ENCODE data around the gene OTOA.
"Not testable (repeated sequence)": the region's sequence is repeated elsewhere in the genome, so short reads cannot be mapped to it uniquely, and the experiment has no call there.

Gene OTOA

GRCh38 chr16:21659124-21659523 is 4.6 kb upstream of the OTOA start:
- Histone ChIP-seq H3K4me2 (peak overlapping the region; percentile 65), H3K4me3 (peak overlapping the region; percentile 16; the same call in 1 of the 2 replicates), H3K27ac (peak overlapping the region; percentile 58), H3K9me3 (no peaks in the 10 kb centered on the region), H3K27me3 (peaks cover 15% of the 10 kb centered on the region; the same call in 1 of the 2 replicates), H3K4me1 (peaks cover 77% of the 10 kb centered on the region), H3K36me3 (peaks cover 15% of the 10 kb centered on the region), H3K9ac (no peak overlapping the region), H4K20me1 (no peaks in the 10 kb centered on the region)
- no peak for TF ChIP-seq Cebpa-rat (IDR thresholded peaks at IDR 0.05)

GRCh38 chr16:21664801-21665492 is 1.2 kb downstream of the OTOA start:
- H3K36me3 ChIP-seq = no peaks in the 10 kb centered on the region
- no peak overlapping the region for H3K9ac ChIP-seq
- no peaks in the 10 kb centered on the region for H3K9me3 ChIP-seq
- H3K27ac ChIP-seq = no peak overlapping the region
- H3K27me3 ChIP-seq = peaks cover 32% of the 10 kb centered on the region; the same call in 1 of the 2 replicates
- H4K20me1 ChIP-seq = no peaks in the 10 kb centered on the region
- TF ChIP-seq Cebpa-rat (IDR thresholded peaks at IDR 0.05) = no peak
- H3K4me2 ChIP-seq = peak overlapping the region; percentile 3; the same call in 1 of the 2 replicates
- peaks cover 59% of the 10 kb centered on the region for H3K4me1 ChIP-seq
- H3K4me3 ChIP-seq = no peak overlapping the region

GRCh38 chr16:21666772-21667171 is 3.0 kb downstream of the OTOA start:
- Histone ChIP-seq H3K4me1 (peaks cover 41% of the 10 kb centered on the region), H4K20me1 (no peaks in the 10 kb centered on the region), H3K27ac (no peak overlapping the region), H3K4me3 (no peak overlapping the region), H3K27me3 (peaks cover 32% of the 10 kb centered on the region; the same call in 1 of the 2 replicates), H3K4me2 (peak overlapping the region; percentile 29), H3K9ac (no peak overlapping the region), H3K36me3 (no peaks in the 10 kb centered on the region), H3K9me3 (no peaks in the 10 kb centered on the region)
- no peak for TF ChIP-seq Cebpa-rat (IDR thresholded peaks at IDR 0.05)

GRCh38 chr16:21667575-21667974 is 3.8 kb downstream of the OTOA start:
- Histone ChIP-seq H3K9me3 (no peaks in the 10 kb centered on the region), H3K4me2 (no peak overlapping the region), H3K27ac (no peak overlapping the region), H4K20me1 (no peaks in the 10 kb centered on the region), H3K4me1 (peaks cover 33% of the 10 kb centered on the region), H3K4me3 (no peak overlapping the region), H3K27me3 (peaks cover 32% of the 10 kb centered on the region; the same call in 1 of the 2 replicates), H3K9ac (no peak overlapping the region), H3K36me3 (no peaks in the 10 kb centered on the region)
- no peak for TF ChIP-seq Cebpa-rat (IDR thresholded peaks at IDR 0.05)

GRCh38 chr16:21673469-21673868 is 9.7 kb downstream of the OTOA start:
- Histone ChIP-seq H3K27ac (no peak overlapping the region), H3K9ac (no peak overlapping the region), H3K27me3 (no peaks in the 10 kb centered on the region), H3K4me3 (no peak overlapping the region), H3K36me3 (no peaks in the 10 kb centered on the region), H3K4me2 (no peak overlapping the region), H3K4me1 (no peaks in the 10 kb centered on the region), H4K20me1 (no peaks in the 10 kb centered on the region), H3K9me3 (peaks cover 7% of the 10 kb centered on the region)
- no peak for TF ChIP-seq Cebpa-rat (IDR thresholded peaks at IDR 0.05)

- not testable (repeated sequence) for H3K4me3 ChIP-seq, H3K36me3 ChIP-seq, H3K4me1 ChIP-seq, H3K9ac ChIP-seq, H3K9me3 ChIP-seq, H4K20me1 ChIP-seq, H3K27me3 ChIP-seq, H3K27ac ChIP-seq, H3K4me2 ChIP-seq
These were observed 10.7 kb downstream of the OTOA start for GRCh38 chr16:21674456-21674855.

GRCh38 chr16:21680714-21681113 is 16.9 kb downstream of the OTOA start:
- not testable (repeated sequence) for H3K4me2 ChIP-seq, H3K4me3 ChIP-seq, H3K4me1 ChIP-seq, H3K27me3 ChIP-seq, H3K9ac ChIP-seq, H4K20me1 ChIP-seq, H3K27ac ChIP-seq, H3K36me3 ChIP-seq, H3K9me3 ChIP-seq
- TF ChIP-seq Cebpa-rat (IDR thresholded peaks at IDR 0.05) = peak; percentile 51; the same call in 1 of the 2 replicates

GRCh38 chr16:21683184-21683583 is 19.4 kb downstream of the OTOA start:
- no peak overlapping the region for H3K27ac ChIP-seq

GRCh38 chr16:21684199-21684598 is 20.4 kb downstream of the OTOA start:
- Histone ChIP-seq H3K36me3 (no peaks in the 10 kb centered on the region), H3K27me3 (no peaks in the 10 kb centered on the region), H3K4me3 (no peak overlapping the region), H3K27ac (no peak overlapping the region), H3K4me2 (no peak overlapping the region), H3K4me1 (no peaks in the 10 kb centered on the region), H4K20me1 (no peaks in the 10 kb centered on the region), H3K9me3 (no peaks in the 10 kb centered on the region), H3K9ac (no peak overlapping the region)
- no peak for TF ChIP-seq Cebpa-rat (IDR thresholded peaks at IDR 0.05)

More at GRCh38 chr16:21683184-21683583, 19.4 kb downstream of the OTOA start:
- Histone ChIP-seq H3K4me3 (no peak overlapping the region), H3K9ac (no peak overlapping the region), H3K4me1 (no peaks in the 10 kb centered on the region), H3K9me3 (no peaks in the 10 kb centered on the region), H3K27me3 (no peaks in the 10 kb centered on the region), H3K36me3 (no peaks in the 10 kb centered on the region), H3K4me2 (no peak overlapping the region), H4K20me1 (no peaks in the 10 kb centered on the region)
- TF ChIP-seq Cebpa-rat (IDR thresholded peaks at IDR 0.05) = no peak

GRCh38 chr16:21685034-21685455 is 21.3 kb downstream of the OTOA start:
- H3K27ac ChIP-seq = no peak overlapping the region

More at GRCh38 chr16:21685034-21685455, 21.3 kb downstream of the OTOA start:
- H3K36me3 ChIP-seq = no peaks in the 10 kb centered on the region
- H3K4me1 ChIP-seq = no peaks in the 10 kb centered on the region
- no peaks in the 10 kb centered on the region for H4K20me1 ChIP-seq
- H3K27me3 ChIP-seq = no peaks in the 10 kb centered on the region
- no peak for TF ChIP-seq Cebpa-rat (IDR thresholded peaks at IDR 0.05)
- no peak overlapping the region for H3K9ac ChIP-seq
- H3K4me2 ChIP-seq = no peak overlapping the region
- H3K9me3 ChIP-seq = no peaks in the 10 kb centered on the region
- H3K4me3 ChIP-seq = no peak overlapping the region

Measured in BLaER1 (cell line).